Breast epithelium (tissue), 4 donors: Measurements from ENCODE around the gene RSPO1. TPM values are rescaled to one million over a fixed set of nuclear protein-coding genes. Genes with fewer than 3 reads are reported as not detected.

Experiments
- DNase-seq, 2 donors: peaks; one replicate each; pipeline ENCODE4 v3.0.0-alpha.2; 2019; ENCODE audit warnings: low spot score in 2 of 2
- H3K27ac ChIP-seq, 2 donors: fragments of 200-600 bp; sonication (generic) in 1 of 2; one replicate each; pipeline ENCODE4 v1.5.1; 2016 to 2019; ENCODE audit warnings: mild to moderate bottlenecking in 1 of 2
- H3K27me3 ChIP-seq, 2 donors: fragments of 200-600 bp; sonication (generic) in 1 of 2; one replicate each; pipeline versions ENCODE4 v1.5.1 to v1.6.0; 2017 to 2019; ENCODE audit warnings: control low read depth in 1 of 2, mild to moderate bottlenecking in 1 of 2
- H3K36me3 ChIP-seq: fragments of 200-600 bp; one replicate; pipeline ENCODE4 v1.5.1; 2019
- H3K4me1 ChIP-seq, 2 donors: fragments of 200-600 bp; sonication (generic); one replicate each; pipeline ENCODE4 v1.5.1; 2016 to 2019; ENCODE audit warnings: control low read depth in 1 of 2
- H3K4me3 ChIP-seq, 3 donors: fragments of 200-600 bp; sonication (generic); 1 replicate in 2 of 3; 2 replicates in 1 of 3; pipeline ENCODE4 v1.5.1; 2016 to 2019; ENCODE audit warnings: mild to moderate bottlenecking in 3 of 3, moderate library complexity in 2 of 3
- H3K9me3 ChIP-seq, 2 donors: fragments of 200-600 bp; sonication (generic) in 1 of 2; one replicate each; pipeline ENCODE4 v1.5.1; 2016 to 2019; ENCODE audit warnings: control low read depth in 1 of 2
- CTCF ChIP-seq, 3 donors: fragments of 450-650 bp; IDR thresholded peaks; one replicate each; pipeline ENCODE4 v1.5.1; 2016 to 2017; ENCODE audit warnings: antibody characterized with exemption in 3 of 3, mild to moderate bottlenecking in 3 of 3, moderate library complexity in 3 of 3
- POLR2A ChIP-seq: fragments of 450-650 bp; IDR thresholded peaks from one replicate; pipeline ENCODE4 v1.6.1; 2016; ENCODE audit warnings: antibody characterized with exemption, mild to moderate bottlenecking, moderate library complexity
- POLR2AphosphoS5 ChIP-seq, 3 donors: sonication (generic); formaldehyde crosslinking; IDR thresholded peaks; one replicate each; pipeline ENCODE4 v1.6.1; 2017; ENCODE audit warnings: antibody characterized with exemption in 3 of 3
- intact Hi-C: fragments of 100-400 bp; cut with DNase I; formaldehyde crosslinking; loops from one replicate; pipeline ENCODE4 v1.15.1; 2023; ENCODE audit warnings: low total_unique reads
- total RNA-seq, 3 donors: library from RNA; depleted of rRNA; stranded (reverse); fragments of >200 nt; gene quantifications; one replicate each; pipeline ENCODE4 v1.1.0, GENCODE V29; 2016

Gene RSPO1
- total RNA-seq, 3 donors from 2014 or later: 6.9 to 13.0 (median 8.9) TPM

- peak overlapping the region in 1 of 2 donors; percentile 30 for H3K27ac ChIP-seq
- H3K4me3 ChIP-seq: no peak overlapping the region
- intact Hi-C loops: no loop called here
- peaks cover 0 to 19% of the 10 kb centered on the region in 2 donors for H3K27me3 ChIP-seq
- H3K4me1 ChIP-seq: no peaks in the 10 kb centered on the region
- no peaks in the 10 kb centered on the region for H3K36me3 ChIP-seq
- DNase-seq: no peak
- no peak for TF ChIP-seq CTCF (IDR thresholded peaks at IDR 0.05)
- no peak for TF ChIP-seq POLR2AphosphoS5 (IDR thresholded peaks at IDR 0.05)
- TF ChIP-seq POLR2A: no peak
- H3K9me3 ChIP-seq: no peaks in the 10 kb centered on the region
Observed at GRCh38 chr1:37622131-37622530, 12.6 kb downstream of the RSPO1 start.

DNA sequence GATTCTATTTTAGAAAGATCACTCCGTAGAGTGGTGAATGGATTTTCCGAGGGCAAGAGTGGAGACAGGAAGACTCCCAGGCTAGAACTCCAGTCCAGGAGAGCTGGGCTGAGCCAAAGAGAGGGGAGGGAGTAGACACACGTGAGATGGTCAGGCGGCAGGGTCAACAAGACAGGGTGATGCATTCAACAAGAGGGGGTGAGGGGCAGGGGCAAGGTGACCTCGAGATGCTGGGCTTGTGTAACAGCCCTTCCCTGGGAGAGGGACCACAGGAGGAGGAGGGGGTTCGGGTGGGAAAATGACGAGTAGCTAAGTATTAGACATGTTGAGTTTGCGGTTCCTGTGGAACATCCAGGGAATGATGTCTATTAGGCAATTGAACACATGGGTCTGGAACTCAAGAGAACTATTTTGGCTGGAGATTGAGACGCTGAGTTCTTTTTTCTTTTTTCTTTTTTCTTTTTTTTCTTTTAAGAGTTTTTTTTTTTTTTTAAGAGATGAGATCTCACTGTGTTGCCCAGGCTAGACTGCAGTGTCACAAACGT is 13.3 kb downstream of the RSPO1 start:
- intact Hi-C loops: no loop called here
- Histone ChIP-seq H3K27ac (peak overlapping the region; percentile 26 to 60), H3K36me3 (no peaks in the 10 kb centered on the region), H3K4me3 (no peak overlapping the region), H3K9me3 (no peaks in the 10 kb centered on the region), H3K4me1 (no peaks in the 10 kb centered on the region), H3K27me3 (peaks cover 0 to 21% of the 10 kb centered on the region in 2 donors)
- TF ChIP-seq POLR2AphosphoS5 (IDR thresholded peaks at IDR 0.05): no peak
- TF ChIP-seq CTCF (IDR thresholded peaks at IDR 0.05): no peak
- no peak for TF ChIP-seq POLR2A
- DNase-seq: peak in 1 of 2 donors; percentile 48

DNA sequence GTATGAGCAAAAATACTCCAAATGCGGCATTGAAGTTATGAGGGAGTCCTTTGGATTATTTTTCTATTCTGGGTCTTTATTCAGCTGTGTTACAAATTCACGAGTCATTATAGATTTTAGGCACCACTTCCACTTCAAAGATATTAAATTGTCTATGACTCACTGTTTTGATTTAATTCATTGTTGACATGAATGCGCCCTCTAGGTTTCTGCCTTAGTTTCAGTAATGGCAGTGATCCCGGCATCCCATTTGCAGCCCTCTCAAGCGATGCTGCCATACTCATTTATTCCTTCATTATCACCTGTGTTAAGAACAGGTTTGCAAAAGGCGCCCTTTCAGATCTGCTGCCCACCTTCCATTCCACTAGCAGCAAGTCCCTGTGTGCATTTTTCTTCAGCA is 14.0 kb downstream of the RSPO1 start:
- no peaks in the 10 kb centered on the region for H3K4me1 ChIP-seq
- DNase-seq: no peak
- H3K27me3 ChIP-seq: peaks cover 0 to 24% of the 10 kb centered on the region in 2 donors
- no peak overlapping the region for H3K4me3 ChIP-seq
- intact Hi-C loops: no loop called here
- peak overlapping the region; percentile 26 to 60 for H3K27ac ChIP-seq
- no peak for TF ChIP-seq CTCF (IDR thresholded peaks at IDR 0.05)
- TF ChIP-seq POLR2A: no peak
- no peak for TF ChIP-seq POLR2AphosphoS5 (IDR thresholded peaks at IDR 0.05)
- H3K36me3 ChIP-seq: no peaks in the 10 kb centered on the region
- H3K9me3 ChIP-seq: no peaks in the 10 kb centered on the region

DNA sequence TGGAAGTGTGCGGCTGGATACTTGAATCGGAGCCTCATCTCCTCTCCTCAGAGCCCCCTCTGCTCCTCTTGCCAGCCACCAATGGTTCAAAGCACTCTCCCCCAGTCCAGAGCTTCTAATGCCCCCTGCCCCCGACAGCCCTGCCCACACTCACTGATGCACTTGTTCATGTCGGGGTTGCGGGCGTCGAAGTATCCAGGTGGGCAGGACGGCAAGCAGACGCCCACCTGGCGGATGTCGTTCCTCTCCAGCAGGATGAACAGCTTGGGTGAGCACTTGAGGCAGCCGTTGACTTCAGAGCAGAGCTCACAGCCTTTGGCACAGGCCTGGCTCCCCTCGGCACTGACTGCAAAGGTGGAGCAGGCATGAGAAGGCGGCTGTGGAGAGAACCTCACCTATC is 18.4 kb downstream of the RSPO1 start:
- Histone ChIP-seq H3K4me3 (no peak overlapping the region), H3K9me3 (no peaks in the 10 kb centered on the region), H3K36me3 (no peaks in the 10 kb centered on the region), H3K27me3 (peaks cover 0 to 8% of the 10 kb centered on the region in 2 donors), H3K27ac (no peak overlapping the region), H3K4me1 (no peaks in the 10 kb centered on the region)
- DNase-seq: no peak
- intact Hi-C loops: no loop called here
- TF ChIP-seq POLR2A (no peak), CTCF (IDR thresholded peaks at IDR 0.05) (no peak), POLR2AphosphoS5 (IDR thresholded peaks at IDR 0.05) (no peak)

DNA sequence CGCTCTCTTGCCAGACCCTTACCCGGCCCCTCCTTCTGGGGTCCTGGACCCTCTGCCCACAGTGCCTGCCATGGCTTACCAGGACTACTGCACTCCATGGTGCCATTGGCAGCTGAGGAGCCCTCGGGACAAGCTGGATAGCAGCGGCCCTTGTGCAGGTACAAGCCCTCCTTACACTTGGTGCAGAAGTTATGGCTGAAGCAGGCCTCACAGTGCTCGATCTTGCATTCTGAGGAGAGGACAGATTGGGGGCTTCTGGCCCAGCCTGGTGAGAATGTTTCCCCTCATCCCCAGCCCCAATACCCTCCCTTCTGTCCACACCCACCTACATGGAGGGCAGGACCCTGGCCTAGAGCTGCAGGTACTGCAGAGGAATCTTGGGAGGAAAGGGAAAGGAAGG is 20.6 kb downstream of the RSPO1 start:
- H3K9me3 ChIP-seq: no peaks in the 10 kb centered on the region
- no peak for TF ChIP-seq POLR2A
- no peak for TF ChIP-seq CTCF (IDR thresholded peaks at IDR 0.05)
- no peak for TF ChIP-seq POLR2AphosphoS5 (IDR thresholded peaks at IDR 0.05)
- intact Hi-C loops: no loop called here
- H3K4me3 ChIP-seq: no peak overlapping the region
- H3K36me3 ChIP-seq: no peaks in the 10 kb centered on the region
- DNase-seq: no peak
- H3K27ac ChIP-seq: no peak overlapping the region
- H3K4me1 ChIP-seq: no peaks in the 10 kb centered on the region
- peaks cover 0 to 8% of the 10 kb centered on the region in 2 donors for H3K27me3 ChIP-seq
